Measurements from ENCODE around the gene PIP4K2A. TPM values are rescaled to one million over a fixed set of nuclear protein-coding genes. Genes with fewer than 3 reads are reported as not detected.

Gene PIP4K2A
- total RNA-seq, 1 donor from 2014 or later, result 110 TPM

DNA sequence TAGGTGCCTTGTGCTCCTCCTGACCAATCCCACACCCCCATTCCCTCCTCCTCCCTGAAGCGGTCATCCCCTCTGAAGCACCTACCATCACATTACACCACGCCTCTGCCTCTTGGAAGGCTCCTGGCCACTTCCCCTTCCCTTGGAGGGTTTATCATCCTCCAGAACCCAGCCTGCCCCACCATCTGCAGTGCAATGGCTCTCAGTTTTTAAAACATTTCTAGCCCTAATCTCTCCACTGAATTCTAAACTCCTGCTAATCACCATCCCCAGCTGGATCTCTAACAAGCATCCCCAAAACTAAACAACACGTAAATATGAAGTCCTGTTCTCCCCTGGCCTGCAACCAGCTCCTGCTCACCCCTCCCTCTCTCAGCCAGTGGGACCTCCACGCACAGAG lies 70.6 kb downstream of the PIP4K2A start:
- DNase-seq (ENCODE audit: low spot score), result no peak
- Mint-ChIP-seq H3K36me3 (ENCODE audit: low read depth, unreplicated experiment) (peaks cover 23% of the 10 kb centered on the region), H3K27me3 (ENCODE audit: unreplicated experiment) (peaks cover 5% of the 10 kb centered on the region), H3K9me3 (ENCODE audit: unreplicated experiment) (no peaks in the 10 kb centered on the region), H3K4me3 (ENCODE audit: unreplicated experiment) (peak overlapping the region; percentile 26), H3K27ac (ENCODE audit: unreplicated experiment) (peak overlapping the region; percentile 44), H3K4me1 (ENCODE audit: unreplicated experiment) (peaks cover 59% of the 10 kb centered on the region)
- no peak for TF ChIP-seq CTCF (IDR thresholded peaks at IDR 0.05; ENCODE audit: unreplicated experiment)

DNA sequence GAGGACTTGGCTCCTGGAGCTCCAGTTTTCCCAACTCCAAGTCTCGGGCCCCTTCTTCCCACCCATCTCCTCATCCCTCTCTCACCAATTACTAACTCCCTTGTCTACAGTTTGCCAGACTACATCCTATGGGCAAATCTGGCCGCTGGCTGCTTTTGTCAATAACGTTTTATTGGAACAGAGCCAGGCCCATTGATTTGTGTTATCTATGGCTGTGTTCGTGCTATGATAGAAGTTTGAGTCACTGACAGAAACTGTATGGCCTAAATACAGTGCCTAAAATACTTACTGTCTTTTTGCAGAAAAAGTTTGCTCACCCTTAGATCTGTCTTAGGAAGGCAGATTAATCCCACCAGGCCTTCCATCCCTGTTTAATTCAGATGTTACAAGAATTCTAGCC lies 71.3 kb downstream of the PIP4K2A start:
- DNase-seq (ENCODE audit: low spot score), result no peak
- Mint-ChIP-seq H3K27ac (ENCODE audit: unreplicated experiment) (no peak overlapping the region), H3K36me3 (ENCODE audit: low read depth, unreplicated experiment) (peaks cover 23% of the 10 kb centered on the region), H3K4me1 (ENCODE audit: unreplicated experiment) (peaks cover 56% of the 10 kb centered on the region), H3K27me3 (ENCODE audit: unreplicated experiment) (peaks cover 5% of the 10 kb centered on the region), H3K9me3 (ENCODE audit: unreplicated experiment) (no peaks in the 10 kb centered on the region), H3K4me3 (ENCODE audit: unreplicated experiment) (peak overlapping the region; percentile 14)
- no peak for TF ChIP-seq CTCF (IDR thresholded peaks at IDR 0.05; ENCODE audit: unreplicated experiment)

- H3K27me3 Mint-ChIP-seq (ENCODE audit: unreplicated experiment), result peaks cover 5% of the 10 kb centered on the region
- DNase-seq (ENCODE audit: low spot score), result no peak
- H3K36me3 Mint-ChIP-seq (ENCODE audit: low read depth, unreplicated experiment), result peaks cover 25% of the 10 kb centered on the region
- H3K27ac Mint-ChIP-seq (ENCODE audit: unreplicated experiment), result no peak overlapping the region
- TF ChIP-seq CTCF (IDR thresholded peaks at IDR 0.05; ENCODE audit: unreplicated experiment), result no peak
- peak overlapping the region; percentile 10 for H3K4me3 Mint-ChIP-seq (ENCODE audit: unreplicated experiment)
- no peaks in the 10 kb centered on the region for H3K9me3 Mint-ChIP-seq (ENCODE audit: unreplicated experiment)
- H3K4me1 Mint-ChIP-seq (ENCODE audit: unreplicated experiment), result peaks cover 46% of the 10 kb centered on the region
Measured at GRCh38 chr10:22641743-22642142, 72.6 kb downstream of the PIP4K2A start.

DNA sequence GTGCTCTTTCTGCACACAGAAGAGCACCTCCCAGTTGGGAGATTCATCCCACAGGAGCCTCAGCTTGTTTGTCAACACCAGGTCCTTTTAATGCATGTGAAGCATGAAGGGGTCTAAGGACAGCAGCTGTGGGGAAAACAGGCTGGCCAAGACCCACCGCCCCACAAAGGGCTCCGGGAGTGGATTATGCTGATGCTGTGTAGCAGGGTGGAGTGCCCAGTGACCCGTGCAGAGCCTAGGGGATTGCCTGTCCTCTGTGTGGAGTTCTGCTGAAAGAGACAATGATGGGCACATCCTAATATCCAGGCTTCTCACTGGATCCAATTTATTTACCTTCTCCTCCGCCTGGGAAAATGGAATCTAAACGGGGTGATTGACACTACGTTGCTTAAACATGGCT lies 74.0 kb downstream of the PIP4K2A start:
- Mint-ChIP-seq H3K27ac (ENCODE audit: unreplicated experiment) (peak overlapping the region; percentile 58), H3K9me3 (ENCODE audit: unreplicated experiment) (no peaks in the 10 kb centered on the region), H3K4me3 (ENCODE audit: unreplicated experiment) (no peak overlapping the region), H3K36me3 (ENCODE audit: low read depth, unreplicated experiment) (peaks cover 33% of the 10 kb centered on the region), H3K4me1 (ENCODE audit: unreplicated experiment) (peaks cover 45% of the 10 kb centered on the region), H3K27me3 (ENCODE audit: unreplicated experiment) (peaks cover 7% of the 10 kb centered on the region)
- TF ChIP-seq CTCF (IDR thresholded peaks at IDR 0.05; ENCODE audit: unreplicated experiment), result no peak
- no peak for DNase-seq (ENCODE audit: low spot score)

DNA sequence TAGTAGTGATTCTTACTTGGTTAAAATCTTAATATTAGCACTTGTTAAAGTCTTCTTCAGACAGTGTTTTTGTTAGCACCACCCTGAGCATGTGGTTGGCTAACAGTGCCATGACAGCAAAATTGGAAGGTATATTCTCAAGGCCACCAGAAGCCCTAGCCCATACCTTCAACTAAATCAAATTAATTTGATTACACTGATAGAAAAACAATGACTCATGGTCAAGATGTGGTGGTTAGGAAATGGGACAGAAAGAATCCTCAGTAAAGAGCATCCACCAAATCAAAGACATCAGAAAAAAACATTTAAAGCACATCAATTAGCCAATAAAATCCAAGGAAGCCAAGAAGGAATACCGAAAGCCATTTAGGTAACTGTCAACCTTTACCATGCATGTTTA lies 75.5 kb downstream of the PIP4K2A start:
- Mint-ChIP-seq H3K27me3 (ENCODE audit: unreplicated experiment) (peaks cover 4% of the 10 kb centered on the region), H3K9me3 (ENCODE audit: unreplicated experiment) (no peaks in the 10 kb centered on the region), H3K4me3 (ENCODE audit: unreplicated experiment) (no peak overlapping the region), H3K36me3 (ENCODE audit: low read depth, unreplicated experiment) (peaks cover 29% of the 10 kb centered on the region), H3K27ac (ENCODE audit: unreplicated experiment) (peak overlapping the region; percentile 20), H3K4me1 (ENCODE audit: unreplicated experiment) (peaks cover 49% of the 10 kb centered on the region)
- no peak for DNase-seq (ENCODE audit: low spot score)
- TF ChIP-seq CTCF (IDR thresholded peaks at IDR 0.05; ENCODE audit: unreplicated experiment), result no peak

Measured in endothelial cell (in vitro differentiated cells).